ENCODE results near the gene CEP112. TPM values are rescaled to one million over a fixed set of nuclear protein-coding genes. Genes with fewer than 3 reads are reported as not detected.

CEP112 gene
- total and polyA plus RNA-seq, 2 of the 8 experiments (the other 6 are each of a cell fraction or from before 2014, with no cell fraction given) = 0.62 to 3.1 TPM

DNA sequence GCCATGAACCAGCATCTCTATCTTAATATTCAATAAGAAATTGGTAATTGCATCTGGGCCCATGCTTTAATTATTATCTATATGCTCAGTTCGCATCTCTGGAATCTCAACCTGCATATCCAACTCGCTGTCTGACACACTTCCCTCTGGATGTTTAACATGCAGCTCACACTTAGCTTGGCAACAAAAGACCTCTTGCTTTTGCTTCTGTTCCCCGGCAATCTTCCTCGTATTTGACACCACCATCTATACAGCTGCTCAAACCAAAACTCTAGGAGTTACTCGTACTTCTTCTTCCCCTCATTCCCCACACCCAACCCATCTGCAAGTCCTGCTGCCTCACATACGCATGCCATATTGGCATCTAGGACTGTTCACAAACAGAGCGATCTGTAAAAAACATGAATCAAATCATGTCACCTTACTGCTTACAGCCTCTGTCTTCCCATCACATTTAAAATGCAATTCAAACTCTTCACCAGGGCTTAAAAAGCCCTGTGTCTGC lies 300.6 kb downstream of the CEP112 start:
- H3K9ac ChIP-seq (replicated peaks in 1 of 4; ENCODE audit: extremely low read depth in 1 of 4, low read depth in 3 of 4, low read length in 3 of 4) = no peak overlapping the region; a peak in 1 of 7 replicates
- ChIA-PET POLR2A (ENCODE audit: partially characterized antibody) (no interaction called here), CTCF (ENCODE audit: partially characterized antibody) (no interaction called here)
- 86% methylated on average over 7 of the region's 7 CpGs; no CpG with 5 or more reads in 1 of the 2 experiments for WGBS, 2 experiments (ENCODE audit: extremely low coverage in 1 of 2, insufficient coverage in 1 of 2, insufficient read length in 1 of 2, insufficient replicate concordance in 2 of 2, low coverage in 1 of 2, low lambda C conversion rate in 2 of 2, missing lambda C conversion rate in 1 of 2)
- H3K4me1 ChIP-seq (replicated peaks in 1 of 4; ENCODE audit: control insufficient read depth in 3 of 4, insufficient read depth in 4 of 4, low read length in 3 of 4) = 0 out of 7 replicates have a peak, but pooled peaks cover 0 to 2% (median 0%) of the 10 kb centered on the region in 4 experiments
- H4K8ac ChIP-seq (ENCODE audit: extremely low read depth, insufficient read depth, low read length) = no peak overlapping the region
- no peak overlapping the region for H2AK5ac ChIP-seq (ENCODE audit: low read depth, low read length)
- no peak overlapping the region for H3K4ac ChIP-seq (replicated peaks; ENCODE audit: insufficient read length, low read depth, low read length)
- no peak overlapping the region for H3K23ac ChIP-seq (ENCODE audit: insufficient read length)
- no peak overlapping the region for H2BK5ac ChIP-seq (ENCODE audit: low read depth, low read length)
- no peak overlapping the region for H2BK120ac ChIP-seq (replicated peaks; ENCODE audit: low read depth, low read length)
- no peaks in the 10 kb centered on the region for H3K79me1 ChIP-seq (ENCODE audit: low read depth, low read length)
- no peak overlapping the region for H2BK12ac ChIP-seq (ENCODE audit: low read depth, low read length)
- no peaks in the 10 kb centered on the region for H3K27me3 ChIP-seq (replicated peaks in 1 of 4; ENCODE audit: control insufficient read depth in 3 of 4, extremely low read depth in 1 of 4, insufficient read depth in 3 of 4, low read length in 3 of 4)
- H3K18ac ChIP-seq (ENCODE audit: extremely low read depth, low read length) = no peak overlapping the region
- H2BK15ac ChIP-seq (ENCODE audit: low read length) = no peak overlapping the region
- no peak overlapping the region for H4K5ac ChIP-seq (ENCODE audit: insufficient read length, low read depth, low read length)
- no peaks in the 10 kb centered on the region for H4K20me1 ChIP-seq (replicated peaks in 1 of 2; ENCODE audit: control insufficient read depth in 1 of 2, insufficient read depth in 2 of 2, low read length in 2 of 2)
- H4K91ac ChIP-seq (replicated peaks; ENCODE audit: insufficient read length, low read length) = no peak overlapping the region
- H3K36me3 ChIP-seq (ENCODE audit: control insufficient read depth in 2 of 4, insufficient read depth in 4 of 4, low read length in 3 of 4) = no peaks in the 10 kb centered on the region
- H3K56ac ChIP-seq (replicated peaks; ENCODE audit: insufficient read length, low read depth, low read length) = no peak overlapping the region
- no peaks in the 10 kb centered on the region for H3K79me2 ChIP-seq (ENCODE audit: control insufficient read depth in 1 of 2, insufficient read depth in 2 of 2, low read length in 2 of 2)
- no peak for DNase-seq (ENCODE audit: low read depth in 1 of 2, low spot score in 2 of 2)
- FAIRE-seq = no peak
- H3K14ac ChIP-seq (ENCODE audit: insufficient read length) = no peak overlapping the region
- no peak for TF ChIP-seq SIRT6 (IDR thresholded peaks at IDR 0.05; ENCODE audit: low read length)
- TF ChIP-seq RAD21 (IDR thresholded peaks at IDR 0.05 in 1 of 2, conservative IDR thresholded peaks at IDR 0.05 in 1 of 2; ENCODE audit: low read depth in 2 of 2, low read length in 2 of 2) = no peak
- no peak for TF ChIP-seq CBX5 (IDR thresholded peaks at IDR 0.05; ENCODE audit: low read depth, low read length)
- no peak for TF ChIP-seq ZNF274 (IDR thresholded peaks at IDR 0.05; ENCODE audit: borderline replicate concordance, extremely low read depth, low read length)
- TF ChIP-seq EZH2 (IDR thresholded peaks at IDR 0.05; ENCODE audit: low read depth, low read length, severe bottlenecking) = no peak
- no peak overlapping the region for H3K4me3 ChIP-seq (ENCODE audit: extremely low read depth in 1 of 4, insufficient read depth in 2 of 4, low read depth in 3 of 4, low read length in 4 of 4)
- H2BK20ac ChIP-seq (ENCODE audit: low read length) = no peak overlapping the region
- H3K9me3 ChIP-seq (ENCODE audit: insufficient read depth in 2 of 2, low read depth in 1 of 2, low read length in 1 of 2) = no peaks in the 10 kb centered on the region
- no peak overlapping the region for H3K4me2 ChIP-seq (ENCODE audit: insufficient read depth in 1 of 2, low read depth in 2 of 2, low read length in 2 of 2)
- H2AFZ ChIP-seq (ENCODE audit: low read length) = no peak overlapping the region
- no peaks in the 10 kb centered on the region for H3K23me2 ChIP-seq (ENCODE audit: low read depth, low read length)
- H3K27ac ChIP-seq (ENCODE audit: low read depth, low read length) = no peak overlapping the region

Measured in H1 (cell line).